Motor neuron (in vitro differentiated cells): ENCODE results near the gene IGHMBP2. TPM values are rescaled to one million over a fixed set of nuclear protein-coding genes. Genes with fewer than 3 reads are reported as not detected.

Experiments used
- ATAC-seq, 8 experiments: fragments of 200-7000 bp; cut with Tn5 transposase; replicated peaks in 6 of 8; 2 replicates each; pipeline ENCODE4 v1.8.0; 2021; ENCODE audit warnings: mild to moderate bottlenecking in 8 of 8, moderate library complexity in 8 of 8
- H3K27ac ChIP-seq, 2 donors: fragments of 250-450 bp; sonication (Bioruptor Pico); 2 replicates each; pipeline ENCODE4 v1.9.0; 2021; ENCODE audit warnings: antibody characterized with exemption in 2 of 2, mild to moderate bottlenecking in 2 of 2, moderate library complexity in 1 of 2
- H3K4me1 ChIP-seq, 2 donors: fragments of 250-450 bp; sonication (Bioruptor Pico); replicated peaks in 1 of 2; 2 replicates each; pipeline ENCODE4 v1.6.1; 2021; ENCODE audit warnings: antibody characterized with exemption in 2 of 2, mild to moderate bottlenecking in 2 of 2, moderate library complexity in 1 of 2
- H3K4me3 ChIP-seq, 5 donors: fragments of 250-450 bp; sonication (Bioruptor Pico); 2 replicates each; pipeline ENCODE4 v1.9.0; 2021; ENCODE audit warnings: antibody characterized with exemption in 5 of 5, mild to moderate bottlenecking in 5 of 5, moderate library complexity in 4 of 5
- WGBS, 10 experiments: fragments of 450-650 bp; shearing (Covaris generic); methylation state at CpG; one replicate each; pipeline ENCODE4 v1.0.0; 2022; 5-methylcytosine and 5-hydroxymethylcytosine counted together
- in situ Hi-C, 9 experiments: fragments of 400-800 bp; cut with MboI; loops; one replicate each; pipeline ENCODE4 v1.15.0; 2021; ENCODE audit warnings: low sequenced_read_pairs in 9 of 9, low pct_unique_long_range_greater_than_20kb in 2 of 9; ENCODE audit not compliant: unreplicated experiment in 9 of 9
- total RNA-seq, 8 experiments: library from RNA; unstranded; fragments of 300-600 nt; gene quantifications; 2 replicates each; pipeline versions ENCODE4 v1.2.3 to v1.2.4, GENCODE V29; 2022

The IGHMBP2 gene
- total RNA-seq, 8 experiments from 2014 or later = 6.7 to 21.0 (median 10.3) TPM

DNA sequence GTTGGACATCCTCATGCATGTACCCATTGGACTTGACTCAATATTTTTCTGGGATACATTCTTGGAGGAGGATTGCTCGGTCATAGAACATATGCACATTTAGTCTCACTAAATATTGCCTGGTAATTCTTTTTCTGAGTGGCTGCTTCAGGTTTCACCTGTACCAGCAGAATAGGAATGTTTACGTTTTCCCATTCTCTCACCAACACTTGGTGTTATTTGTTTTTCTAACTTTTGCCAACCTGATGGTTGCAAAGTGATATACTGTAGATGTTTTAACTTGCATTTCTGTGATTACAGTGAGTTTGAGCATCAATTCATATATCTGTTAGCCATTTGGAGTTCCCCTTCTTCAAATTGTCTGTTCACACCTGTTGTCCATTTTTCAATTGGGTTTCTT lies 78.4 kb downstream of the IGHMBP2 start:
- Histone ChIP-seq H3K4me3 (no peak overlapping the region), H3K27ac (no peak overlapping the region), H3K4me1 (no peaks in the 10 kb centered on the region)
- WGBS, 10 experiments = 34 to 94% (median 69%) methylated on average over 1 to 2 of the region's 2 CpGs
- in situ Hi-C loops = no loop called here
- no peak for ATAC-seq

- peak in 2 of 8 experiments; percentile 67 to 76 for ATAC-seq
- Histone ChIP-seq H3K27ac (no peak overlapping the region), H3K4me1 (no peaks in the 10 kb centered on the region), H3K4me3 (no peak overlapping the region)
- in situ Hi-C loops = no loop called here
- 7 to 100% (median 78%) methylated on average over 2 to 6 of the region's 6 CpGs for WGBS, 10 experiments
These were observed 80.1 kb downstream of the IGHMBP2 start for GRCh38 chr11:68983801-68984200.

- in situ Hi-C loops = no loop called here
- Histone ChIP-seq H3K27ac (no peak overlapping the region), H3K4me3 (no peak overlapping the region), H3K4me1 (no peaks in the 10 kb centered on the region)
- ATAC-seq = no peak
These were observed 83.5 kb downstream of the IGHMBP2 start for GRCh38 chr11:68987211-68987610.

- H3K4me3 ChIP-seq = no peak overlapping the region
- H3K4me1 ChIP-seq = no peaks in the 10 kb centered on the region
- ATAC-seq = no peak
- no peak overlapping the region for H3K27ac ChIP-seq
- in situ Hi-C loops = no loop called here
These were observed 84.8 kb downstream of the IGHMBP2 start for GRCh38 chr11:68988491-68988890.

Other genes with a start within 250 kb of the IGHMBP2 start
- gene GAL, start 219.3 kb upstream of the IGHMBP2 start, total RNA-seq = 10 to 100 TPM in 3 of 8 experiments, 1 to 10 TPM in 2, under 1 TPM in 2, not detected in 1; 0.27 to 65.1 (median 5.7) TPM
- gene TESMIN, start 152.4 kb upstream of the IGHMBP2 start, total RNA-seq = 10 to 100 TPM in 1 of 8 experiments, 1 to 10 TPM in 6, under 1 TPM in 1; 0.36 to 17.8 (median 5.2) TPM
- 10 to 100 TPM in 4 of 8 experiments, 1 to 10 TPM in 4; 1.6 to 67.8 (median 12.4) TPM for gene CPT1A, start 62.0 kb upstream of the IGHMBP2 start, total RNA-seq
- gene MRPL21, start 59 bp upstream of the IGHMBP2 start, total RNA-seq = 100 to 1,000 TPM in 3 of 8 experiments, 10 to 100 TPM in 5; 78.5 to 150 (median 92.6) TPM
- under 1 TPM in 1 of 8 experiments, not detected in 7; 0.21 TPM for gene MRGPRD, start 77.1 kb downstream of the IGHMBP2 start, total RNA-seq
- gene MRGPRF, start 109.4 kb downstream of the IGHMBP2 start, total RNA-seq = 1 to 10 TPM in 1 of 8 experiments, under 1 TPM in 6, not detected in 1; 0.05 to 4.3 (median 0.57) TPM
- 10 to 100 TPM in 3 of 8 experiments, 1 to 10 TPM in 5; 3.6 to 17.2 (median 5.6) TPM for gene TPCN2, start 145.0 kb downstream of the IGHMBP2 start, total RNA-seq